OCI-LY7 (cell line): ENCODE measurements around the gene BMP8A. TPM values are rescaled to one million over a fixed set of nuclear protein-coding genes. Genes with fewer than 3 reads are reported as not detected.

ENCODE experiments used
- BruUV-seq: library from RNA; stranded (reverse); fragments of 400-500 nt; replicated peaks from 2 replicates; lab custom pipeline; 2021; lab: Mats Ljungman, UMichigan
- CTCF ChIA-PET: fragments of 300-600 bp; sonication (Branson Sonifier 250); formaldehyde crosslinking; loops from one replicate; lab custom pipeline; 2022; ENCODE audit warnings: antibody characterized with exemption; ENCODE audit not compliant: unreplicated experiment; lab: Charles Lee
- POLR2A ChIA-PET: fragments of 300-600 bp; sonication (Branson Sonifier 250); formaldehyde crosslinking; loops from one replicate; lab custom pipeline; 2022; ENCODE audit warnings: antibody characterized with exemption; lab: Charles Lee
- DNase-seq: peaks from one replicate; pipeline ENCODE4 v3.0.0-alpha.2; 2015; ENCODE audit warnings: low spot score
- H2AFZ ChIP-seq: fragments of 200-600 bp; sonication (generic), shearing (Covaris generic); 2 replicates; pipeline ENCODE4 v1.6.1; 2014; ENCODE audit warnings: mild to moderate bottlenecking, antibody characterized with exemption, low read length, moderate library complexity
- H3K27ac ChIP-seq: fragments of 200-600 bp; sonication (generic); 2 replicates; pipeline ENCODE4 v1.5.1; 2014; ENCODE audit warnings: mixed run types, low read depth, mild to moderate bottlenecking, moderate library complexity, low read length, inconsistent platforms; ENCODE audit not compliant: poor library complexity, severe bottlenecking
- H3K36me3 ChIP-seq: fragments of 200-600 bp; sonication (generic); 2 replicates; pipeline ENCODE4 v1.6.1; 2014; ENCODE audit warnings: mild to moderate bottlenecking, antibody characterized with exemption, low read length, moderate library complexity, mixed read lengths; ENCODE audit not compliant: insufficient read depth
- H3K4me1 ChIP-seq: fragments of 200-600 bp; sonication (generic); 2 replicates; pipeline ENCODE4 v1.5.1; 2014; ENCODE audit warnings: mild to moderate bottlenecking, low read length; ENCODE audit not compliant: insufficient read depth, poor library complexity, severe bottlenecking
- H3K4me2 ChIP-seq: fragments of 200-600 bp; sonication (generic); 2 replicates; pipeline ENCODE4 v1.6.1; 2014; ENCODE audit warnings: mild to moderate bottlenecking, low read length
- H3K4me3 ChIP-seq: fragments of 200-600 bp; sonication (generic); 2 replicates; pipeline ENCODE4 v1.5.1; 2014; ENCODE audit warnings: mild to moderate bottlenecking, low read depth, low read length; ENCODE audit not compliant: poor library complexity, severe bottlenecking
- H3K79me2 ChIP-seq: fragments of 200-600 bp; sonication (generic); 2 replicates; pipeline ENCODE4 v1.6.1; 2016; ENCODE audit warnings: low read depth, mild to moderate bottlenecking, low read length, moderate library complexity, mixed read lengths; ENCODE audit not compliant: insufficient read depth
- H3K9me2 ChIP-seq: fragments of 200-600 bp; sonication (generic); 2 replicates; pipeline ENCODE4 v1.6.1; 2016; ENCODE audit warnings: mild to moderate bottlenecking, low read length, mixed read lengths; ENCODE audit not compliant: insufficient read depth
- H3K9me3 ChIP-seq: fragments of 200-600 bp; sonication (generic); 2 replicates; pipeline ENCODE4 v1.6.1; 2014; ENCODE audit warnings: mild to moderate bottlenecking, mixed run types, low read length, mixed read lengths
- H4K20me1 ChIP-seq: fragments of 200-600 bp; sonication (generic); 2 replicates; pipeline ENCODE4 v1.6.1; 2014; ENCODE audit warnings: mild to moderate bottlenecking, antibody characterized with exemption, low read length, moderate library complexity, mixed read lengths; ENCODE audit not compliant: insufficient read depth
- CTCF ChIP-seq: fragments of 200-600 bp; sonication (generic); conservative IDR thresholded peaks from 2 replicates; pipeline ENCODE4 v1.5.1; 2014; ENCODE audit warnings: mild to moderate bottlenecking, antibody characterized with exemption, low read length, moderate library complexity, mixed read lengths
- EZH2phosphoT487 ChIP-seq: fragments of 200-600 bp; sonication (generic); IDR thresholded peaks from 2 replicates; pipeline ENCODE4 v1.6.1; 2018; ENCODE audit warnings: low read depth, borderline replicate concordance, mild to moderate bottlenecking, mixed run types, antibody characterized with exemption, low read length, moderate library complexity, mixed read lengths
- intact Hi-C: fragments of 100-400 bp; cut with micrococcal nuclease; formaldehyde crosslinking; loops from one replicate; pipeline ENCODE4 v1.10.0; 2022; ENCODE audit not compliant: unreplicated experiment
- total RNA-seq, 2 experiments: library from RNA; depleted of rRNA in 1 of 2; stranded (reverse); fragments of >200 nt in 1 of 2; shearing (Covaris generic) in 1 of 2; gene quantifications; 2 replicates each; pipeline ENCODE4 v1.2.3, GENCODE V29; 2014 to 2022

BMP8A gene
- total RNA-seq, 2 experiments from 2014 or later: 0.32 to 0.44 TPM

DNA sequence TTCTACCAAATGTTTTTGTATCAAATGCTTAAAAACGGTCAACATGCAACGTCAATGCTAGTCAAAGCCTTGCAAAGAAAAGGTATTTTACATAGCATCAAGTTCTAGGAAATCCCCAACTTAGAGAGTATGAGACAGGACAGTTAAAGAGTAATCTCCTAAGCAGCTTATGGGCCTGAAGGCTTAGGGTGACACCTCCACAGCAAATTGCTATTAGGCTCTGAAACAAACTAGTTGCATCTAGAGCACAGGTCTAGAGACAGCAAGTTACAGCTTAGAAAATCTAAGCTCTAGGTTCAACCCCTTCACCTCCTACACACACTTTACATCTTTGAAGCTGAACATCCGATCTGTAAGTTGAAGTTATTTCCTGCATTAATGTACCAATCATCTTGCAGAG is 71.5 kb downstream of the BMP8A start:
- POLR2A ChIA-PET: interaction anchor here (0.6 kb wide), 1 partner anchor 113 kb away, joined by 3 read pairs; no protein-coding TSS in a partner anchor
- no peak overlapping the region for H2AFZ ChIP-seq
- no peaks in the 10 kb centered on the region for H3K9me2 ChIP-seq
- H3K4me3 ChIP-seq: no peak overlapping the region
- TF ChIP-seq CTCF: no peak
- no peak for TF ChIP-seq EZH2phosphoT487
- no peaks in the 10 kb centered on the region for H3K79me2 ChIP-seq
- no TSS peak for BruUV-seq
- DNase-seq: no peak
- H3K9me3 ChIP-seq: no peaks in the 10 kb centered on the region
- intact Hi-C loops: no loop called here
- no peak overlapping the region for H3K27ac ChIP-seq
- CTCF ChIA-PET: no interaction called here
- no peaks in the 10 kb centered on the region for H3K4me1 ChIP-seq
- no peak overlapping the region for H3K4me2 ChIP-seq
- H4K20me1 ChIP-seq: peaks cover 10% of the 10 kb centered on the region; the same call in 1 of the 2 replicates
- peaks cover 96% of the 10 kb centered on the region for H3K36me3 ChIP-seq

- H3K79me2 ChIP-seq: no peaks in the 10 kb centered on the region
- peaks cover 98% of the 10 kb centered on the region for H3K36me3 ChIP-seq
- intact Hi-C loops: no loop called here
- H3K27ac ChIP-seq: no peak overlapping the region
- POLR2A ChIA-PET: interaction anchor here (1.4 kb wide), 1 partner anchor 10 kb away, joined by 4 read pairs; no protein-coding TSS in a partner anchor
- no peak overlapping the region for H3K4me3 ChIP-seq
- H3K4me2 ChIP-seq: no peak overlapping the region
- CTCF ChIA-PET: no interaction called here
- no peaks in the 10 kb centered on the region for H3K4me1 ChIP-seq
- DNase-seq: no peak
- H3K9me2 ChIP-seq: no peaks in the 10 kb centered on the region
- BruUV-seq: no TSS peak
- TF ChIP-seq CTCF (no peak), EZH2phosphoT487 (no peak)
- peaks cover 12% of the 10 kb centered on the region; the same call in 1 of the 2 replicates for H4K20me1 ChIP-seq
- no peaks in the 10 kb centered on the region for H3K9me3 ChIP-seq
- no peak overlapping the region for H2AFZ ChIP-seq
Observed at GRCh38 chr1:39563669-39564068, 72.2 kb downstream of the BMP8A start.

GRCh38 chr1:39564340-39564739 is 72.9 kb downstream of the BMP8A start:
- no peak overlapping the region for H3K4me3 ChIP-seq
- peaks cover 15% of the 10 kb centered on the region; the same call in 1 of the 2 replicates for H4K20me1 ChIP-seq
- no peak for TF ChIP-seq CTCF
- TF ChIP-seq EZH2phosphoT487: no peak
- H3K27ac ChIP-seq: no peak overlapping the region
- POLR2A ChIA-PET: interaction anchor here (1.4 kb wide), 1 partner anchor 9 kb away, joined by 4 read pairs; no protein-coding TSS in a partner anchor
- H2AFZ ChIP-seq: no peak overlapping the region
- H3K9me2 ChIP-seq: no peaks in the 10 kb centered on the region
- no peaks in the 10 kb centered on the region for H3K9me3 ChIP-seq
- H3K4me1 ChIP-seq: no peaks in the 10 kb centered on the region
- CTCF ChIA-PET: no interaction called here
- H3K36me3 ChIP-seq: peaks cover 98% of the 10 kb centered on the region
- H3K4me2 ChIP-seq: no peak overlapping the region
- no peak for DNase-seq
- intact Hi-C loops: no loop called here
- BruUV-seq: no TSS peak
- no peaks in the 10 kb centered on the region for H3K79me2 ChIP-seq
